Measurements from ENCODE around the gene SETX. TPM values are rescaled to one million over a fixed set of nuclear protein-coding genes. Genes with fewer than 3 reads are reported as not detected.

The SETX gene
- total RNA-seq, 4 donors from 2014 or later = 49.7 to 106 (median 63.0) TPM

DNA sequence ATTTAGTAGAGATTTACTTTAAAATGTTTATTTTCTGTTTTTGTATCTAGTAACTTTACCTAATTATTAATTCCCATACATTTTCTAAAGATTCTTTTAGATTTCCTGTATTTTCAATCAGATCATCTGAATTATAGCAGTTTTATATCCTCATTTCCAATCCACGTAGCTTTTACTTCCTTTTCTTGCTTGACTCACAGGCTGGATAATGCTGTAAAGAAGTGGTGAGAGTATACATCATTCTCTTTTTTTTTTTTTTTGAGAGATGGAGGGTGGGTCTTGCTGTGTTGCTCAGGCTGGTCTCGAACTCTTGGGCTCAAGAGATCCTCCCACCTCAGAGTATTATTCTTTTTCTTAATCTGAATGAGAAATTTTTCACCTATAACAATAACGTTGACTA is 11.2 kb upstream of the SETX start:
- Histone ChIP-seq H3K27me3 (no peaks in the 10 kb centered on the region), H3K27ac (no peak overlapping the region), H3K4me1 (no peaks in the 10 kb centered on the region), H3K9me3 (no peaks in the 10 kb centered on the region), H3K36me3 (no peaks in the 10 kb centered on the region), H3K4me3 (no peak overlapping the region)
- TF ChIP-seq, protein P1, sequence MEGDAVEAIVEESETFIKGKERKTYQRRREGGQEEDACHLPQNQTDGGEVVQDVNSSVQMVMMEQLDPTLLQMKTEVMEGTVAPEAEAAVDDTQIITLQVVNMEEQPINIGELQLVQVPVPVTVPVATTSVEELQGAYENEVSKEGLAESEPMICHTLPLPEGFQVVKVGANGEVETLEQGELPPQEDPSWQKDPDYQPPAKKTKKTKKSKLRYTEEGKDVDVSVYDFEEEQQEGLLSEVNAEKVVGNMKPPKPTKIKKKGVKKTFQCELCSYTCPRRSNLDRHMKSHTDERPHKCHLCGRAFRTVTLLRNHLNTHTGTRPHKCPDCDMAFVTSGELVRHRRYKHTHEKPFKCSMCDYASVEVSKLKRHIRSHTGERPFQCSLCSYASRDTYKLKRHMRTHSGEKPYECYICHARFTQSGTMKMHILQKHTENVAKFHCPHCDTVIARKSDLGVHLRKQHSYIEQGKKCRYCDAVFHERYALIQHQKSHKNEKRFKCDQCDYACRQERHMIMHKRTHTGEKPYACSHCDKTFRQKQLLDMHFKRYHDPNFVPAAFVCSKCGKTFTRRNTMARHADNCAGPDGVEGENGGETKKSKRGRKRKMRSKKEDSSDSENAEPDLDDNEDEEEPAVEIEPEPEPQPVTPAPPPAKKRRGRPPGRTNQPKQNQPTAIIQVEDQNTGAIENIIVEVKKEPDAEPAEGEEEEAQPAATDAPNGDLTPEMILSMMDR (IDR thresholded peaks at IDR 0.05) = no peak
- no peak for TF ChIP-seq POLR2A (IDR thresholded peaks at IDR 0.05)
- DNase-seq = peak in 1 of 3 donors; percentile 4

- Histone ChIP-seq H3K4me1 (no peaks in the 10 kb centered on the region), H3K36me3 (no peaks in the 10 kb centered on the region), H3K9me3 (no peaks in the 10 kb centered on the region), H3K27ac (no peak overlapping the region), H3K4me3 (no peak overlapping the region), H3K27me3 (no peaks in the 10 kb centered on the region)
- TF ChIP-seq POLR2A (IDR thresholded peaks at IDR 0.05) = no peak
- TF ChIP-seq, protein P1 (IDR thresholded peaks at IDR 0.05) = no peak
- DNase-seq = peak in 1 of 3 donors; percentile 27
Measured at GRCh38 chr9:132364068-132364467, 9.3 kb upstream of the SETX start.

- no peaks in the 10 kb centered on the region for H3K9me3 ChIP-seq
- TF ChIP-seq POLR2A (IDR thresholded peaks at IDR 0.05) = no peak
- TF ChIP-seq, protein P1 (IDR thresholded peaks at IDR 0.05) = no peak
- peaks cover 0 to 11% (median 5%) of the 10 kb centered on the region in 4 donors for H3K4me1 ChIP-seq
- H3K27ac ChIP-seq = no peak overlapping the region
- H3K36me3 ChIP-seq = peaks cover 0 to 5% (median 0%) of the 10 kb centered on the region in 3 donors
- H3K4me3 ChIP-seq = no peak overlapping the region
- no peaks in the 10 kb centered on the region for H3K27me3 ChIP-seq
- no peak for DNase-seq
Measured at GRCh38 chr9:132357764-132358163, 3.0 kb upstream of the SETX start.

DNA sequence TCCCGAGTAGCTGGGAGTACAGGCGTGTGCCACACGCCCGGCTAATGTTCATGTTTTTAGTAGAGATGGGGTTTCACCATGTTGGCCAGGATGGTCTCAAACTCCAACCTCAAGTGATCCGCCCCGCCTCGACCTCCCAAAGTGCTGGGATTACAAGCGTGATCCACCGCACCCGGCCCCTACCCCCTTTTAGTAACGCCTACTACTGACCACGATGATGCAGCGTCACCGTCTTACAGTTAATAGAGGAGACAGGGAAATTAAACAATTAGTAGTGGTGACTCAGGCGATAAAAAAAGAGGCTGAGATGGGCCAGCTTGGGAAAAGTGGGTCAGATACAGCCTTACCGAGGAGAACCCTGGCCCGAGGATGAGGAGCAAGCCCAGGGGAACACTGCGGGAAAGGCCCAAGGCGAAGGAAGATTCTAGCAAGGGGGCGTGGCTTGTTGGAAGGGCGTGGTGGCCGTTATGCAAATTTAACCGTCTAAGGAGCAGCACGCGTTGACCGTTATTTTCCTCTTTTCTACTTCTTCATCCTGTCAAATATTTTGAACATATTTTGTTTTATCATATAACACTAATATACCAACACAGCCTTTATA is 1.6 kb upstream of the SETX start:
- Histone ChIP-seq H3K4me1 (peaks cover 0 to 24% (median 10%) of the 10 kb centered on the region in 4 donors), H3K27ac (no peak overlapping the region), H3K4me3 (no peak overlapping the region), H3K9me3 (no peaks in the 10 kb centered on the region), H3K27me3 (no peaks in the 10 kb centered on the region), H3K36me3 (peaks cover 0 to 16% (median 0%) of the 10 kb centered on the region in 3 donors)
- TF ChIP-seq, protein P1 (IDR thresholded peaks at IDR 0.05) = no peak
- TF ChIP-seq POLR2A (IDR thresholded peaks at IDR 0.05) = no peak
- DNase-seq = peak in 1 of 3 donors; percentile 51

DNA sequence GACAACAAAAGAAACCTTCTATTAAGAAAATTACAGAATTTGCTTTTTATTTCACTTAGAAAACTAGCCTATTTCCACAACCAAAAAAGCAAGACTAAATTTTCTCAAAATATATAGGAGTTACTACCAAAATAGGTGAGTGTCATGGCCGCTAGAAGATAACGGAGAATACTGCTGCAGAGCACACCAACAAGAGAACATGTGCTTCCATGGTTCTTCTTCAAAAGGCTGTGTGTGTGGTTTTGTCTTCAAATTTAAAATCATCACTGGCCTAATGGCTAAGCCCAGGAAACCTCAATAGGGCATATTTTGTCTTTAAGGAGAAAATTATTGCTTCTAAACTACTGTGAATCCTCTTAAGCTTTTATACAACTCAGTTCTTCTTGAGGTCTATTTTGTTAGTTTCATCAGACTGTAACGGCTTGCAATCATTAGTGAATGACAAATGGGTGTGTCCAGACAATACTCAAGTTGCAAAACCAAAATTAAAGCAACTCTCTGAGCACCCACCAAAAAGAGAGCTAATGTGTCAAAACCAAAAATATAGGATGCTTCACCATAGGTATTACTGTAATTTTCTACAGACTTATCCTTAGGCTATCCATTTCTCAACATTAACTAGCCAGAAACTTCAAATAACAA is 3.3 kb downstream of the SETX start:
- peaks cover 0 to 53% (median 0%) of the 10 kb centered on the region in 3 donors for H3K36me3 ChIP-seq
- H3K27me3 ChIP-seq = no peaks in the 10 kb centered on the region
- no peak for DNase-seq
- no peaks in the 10 kb centered on the region for H3K9me3 ChIP-seq
- H3K27ac ChIP-seq = peak overlapping the region; percentile 15 to 99 (median 30)
- H3K4me3 ChIP-seq = peak overlapping the region in 2 of 4 donors; percentile 8 to 39
- no peak for TF ChIP-seq POLR2A (IDR thresholded peaks at IDR 0.05)
- TF ChIP-seq, protein P1 (IDR thresholded peaks at IDR 0.05) = no peak
- H3K4me1 ChIP-seq = peaks cover 0 to 40% (median 11%) of the 10 kb centered on the region in 4 donors

All from Peyer's patch (tissue), 4 donors.